Thyroid gland (tissue), 4 donors: ENCODE measurements around the gene KDM4B.

Source experiments
- POLR2A ChIP-seq, 2 donors: fragments of 450-650 bp; IDR thresholded peaks; one replicate each; pipeline ENCODE4 v1.6.1; 2017; ENCODE audit warnings: antibody characterized with exemption in 2 of 2, mild to moderate bottlenecking in 2 of 2, moderate library complexity in 1 of 2
- TF ChIP-seq, protein P1 (sequence below), 6 experiments: fragments of 200-600 bp in 3 of 6; fragments of 450-650 bp in 3 of 6; sonication (generic) in 3 of 6; IDR thresholded peaks; one replicate each; pipeline ENCODE4 v1.5.1; 2016 to 2019; ENCODE audit warnings: antibody characterized with exemption in 6 of 6, mild to moderate bottlenecking in 2 of 6, inconsistent platforms in 1 of 6, moderate library complexity in 1 of 6

GRCh38 chr19:4991996-4992698, 23.2 kb downstream of the KDM4B start:
- TF ChIP-seq, protein P1, sequence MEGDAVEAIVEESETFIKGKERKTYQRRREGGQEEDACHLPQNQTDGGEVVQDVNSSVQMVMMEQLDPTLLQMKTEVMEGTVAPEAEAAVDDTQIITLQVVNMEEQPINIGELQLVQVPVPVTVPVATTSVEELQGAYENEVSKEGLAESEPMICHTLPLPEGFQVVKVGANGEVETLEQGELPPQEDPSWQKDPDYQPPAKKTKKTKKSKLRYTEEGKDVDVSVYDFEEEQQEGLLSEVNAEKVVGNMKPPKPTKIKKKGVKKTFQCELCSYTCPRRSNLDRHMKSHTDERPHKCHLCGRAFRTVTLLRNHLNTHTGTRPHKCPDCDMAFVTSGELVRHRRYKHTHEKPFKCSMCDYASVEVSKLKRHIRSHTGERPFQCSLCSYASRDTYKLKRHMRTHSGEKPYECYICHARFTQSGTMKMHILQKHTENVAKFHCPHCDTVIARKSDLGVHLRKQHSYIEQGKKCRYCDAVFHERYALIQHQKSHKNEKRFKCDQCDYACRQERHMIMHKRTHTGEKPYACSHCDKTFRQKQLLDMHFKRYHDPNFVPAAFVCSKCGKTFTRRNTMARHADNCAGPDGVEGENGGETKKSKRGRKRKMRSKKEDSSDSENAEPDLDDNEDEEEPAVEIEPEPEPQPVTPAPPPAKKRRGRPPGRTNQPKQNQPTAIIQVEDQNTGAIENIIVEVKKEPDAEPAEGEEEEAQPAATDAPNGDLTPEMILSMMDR (IDR thresholded peaks at IDR 0.05), result no peak
- TF ChIP-seq POLR2A (IDR thresholded peaks at IDR 0.05), result no peak
